Measurements from ENCODE around the gene IKBKG.
A peak's percentile ranks its signal among the peaks of the same experiment; 100 is the strongest.
"Not testable (repeated sequence)": the region's sequence is repeated elsewhere in the genome, so short reads cannot be mapped to it uniquely, and the experiment has no call there.

The IKBKG gene

DNA sequence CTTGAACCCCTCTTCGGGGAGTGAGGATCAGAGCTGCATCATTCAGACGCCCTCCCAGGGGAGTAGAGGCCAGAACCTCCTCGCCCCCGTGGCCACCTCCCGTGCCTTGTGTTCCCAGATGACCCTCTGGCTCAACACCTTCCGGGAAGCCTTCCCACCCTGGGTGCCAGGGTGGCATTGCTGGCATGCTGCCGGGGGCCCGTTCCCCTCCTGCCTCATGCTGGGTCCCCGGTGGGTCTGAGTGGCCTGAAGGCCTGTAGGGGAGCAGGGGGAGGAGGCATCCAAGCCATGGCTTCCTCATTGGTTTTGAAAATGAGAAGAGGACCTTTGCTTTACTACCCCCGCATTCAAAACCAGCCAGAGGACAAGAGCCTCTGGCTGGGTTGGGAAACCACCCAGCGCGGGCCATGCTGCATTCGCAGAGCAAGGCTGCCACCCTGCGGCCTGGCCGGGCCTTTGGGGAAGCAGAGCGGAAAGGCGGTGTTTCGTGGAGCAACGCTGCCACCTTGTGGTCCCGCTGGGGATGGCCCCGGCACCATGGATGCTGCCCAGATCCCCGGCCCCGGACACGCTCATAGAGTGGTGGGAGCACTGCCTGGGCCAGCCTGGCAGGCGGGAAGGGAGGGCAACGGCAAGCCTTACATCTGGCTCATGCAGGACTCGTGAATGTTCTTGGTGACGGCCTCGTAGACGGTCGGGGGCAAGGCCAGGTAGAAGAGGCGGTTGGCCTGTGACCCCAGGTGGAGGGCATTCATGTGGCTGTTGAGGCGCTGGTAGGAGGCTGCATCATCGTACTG, 12.7 kb upstream of the IKBKG start:
- Histone ChIP-seq H3K27me3 (replicated peaks in 2 of 5; ENCODE audit: control insufficient read depth in 4 of 5, insufficient read depth in 5 of 5, low read length in 4 of 5) (peaks cover 0 to 4% (median 0%) of the 10 kb centered on the region in 5 experiments), H3K36me3 (ENCODE audit: control insufficient read depth in 4 of 4, insufficient read depth in 4 of 4, low read length in 3 of 4) (peaks cover 0 to 44% (median 24%) of the 10 kb centered on the region in 4 experiments), H3K4me3 (ENCODE audit: control insufficient read depth in 1 of 7, extremely low read depth in 1 of 7, insufficient read depth in 4 of 7, low read depth in 2 of 7, low read length in 6 of 7) (no peak overlapping the region), H3K9me3 (ENCODE audit: control extremely low read depth in 1 of 5, control insufficient read depth in 4 of 5, insufficient read depth in 2 of 5, low read depth in 1 of 5, low read length in 4 of 5) (no peaks in the 10 kb centered on the region), H3K4me1 (ENCODE audit: control extremely low read depth in 1 of 4, control insufficient read depth in 4 of 4, insufficient read depth in 4 of 4, low read length in 3 of 4) (peaks cover 0 to 4% (median 0%) of the 10 kb centered on the region in 4 experiments), H3K27ac (ENCODE audit: insufficient read depth in 1 of 2, low read depth in 1 of 2, low read length in 2 of 2, poor library complexity in 1 of 2, severe bottlenecking in 2 of 2) (no peak overlapping the region)
- POLR2A ChIA-PET, result no interaction called here
- DNase-seq, result peak; percentile 73 to 93 (median 89)
- CTCF ChIA-PET, result interaction anchor here (0.7 to 2.8 kb wide), 8 partner anchors 11 to 230 kb away, joined by 3 to 19 read pairs (median 3); partner anchors contain the start of gene FLNA
- 38% methylated on average over 34 of the region's 34 CpGs for WGBS (ENCODE audit: insufficient coverage)

GRCh38 chrX:154535892-154536291, 11.5 kb upstream of the IKBKG start:
- DNase-seq, result no peak
- ChIA-PET POLR2A (no interaction called here), CTCF (interaction anchor here (0.7 to 2.8 kb wide), 4 partner anchors 46 to 231 kb away, joined by 3 to 19 read pairs (median 3); partner anchors contain the start of gene FLNA)
- 84% methylated on average over 9 of the region's 9 CpGs for WGBS (ENCODE audit: insufficient coverage)
- Histone ChIP-seq H3K27ac (ENCODE audit: insufficient read depth in 1 of 2, low read depth in 1 of 2, low read length in 2 of 2, poor library complexity in 1 of 2, severe bottlenecking in 2 of 2) (no peak overlapping the region), H3K36me3 (ENCODE audit: control insufficient read depth in 4 of 4, insufficient read depth in 4 of 4, low read length in 3 of 4) (peaks cover 0 to 38% (median 22%) of the 10 kb centered on the region in 4 experiments), H3K4me1 (ENCODE audit: control extremely low read depth in 1 of 4, control insufficient read depth in 4 of 4, insufficient read depth in 4 of 4, low read length in 3 of 4) (peaks cover 0 to 12% (median 5%) of the 10 kb centered on the region in 4 experiments), H3K9me3 (ENCODE audit: control extremely low read depth in 1 of 5, control insufficient read depth in 4 of 5, insufficient read depth in 2 of 5, low read depth in 1 of 5, low read length in 4 of 5) (no peaks in the 10 kb centered on the region), H3K27me3 (replicated peaks in 2 of 5; ENCODE audit: control insufficient read depth in 4 of 5, insufficient read depth in 5 of 5, low read length in 4 of 5) (peaks cover 0 to 4% (median 0%) of the 10 kb centered on the region in 5 experiments), H3K4me3 (ENCODE audit: control insufficient read depth in 1 of 7, extremely low read depth in 1 of 7, insufficient read depth in 4 of 7, low read depth in 2 of 7, low read length in 6 of 7) (no peak overlapping the region)

GRCh38 chrX:154539077-154539476, 8.3 kb upstream of the IKBKG start:
- Histone ChIP-seq H3K27me3 (replicated peaks in 2 of 5; ENCODE audit: control insufficient read depth in 4 of 5, insufficient read depth in 5 of 5, low read length in 4 of 5) (peaks cover 0 to 3% (median 0%) of the 10 kb centered on the region in 5 experiments), H3K36me3 (ENCODE audit: control insufficient read depth in 4 of 4, insufficient read depth in 4 of 4, low read length in 3 of 4) (peaks cover 0 to 21% (median 7%) of the 10 kb centered on the region in 4 experiments), H3K9me3 (ENCODE audit: control extremely low read depth in 1 of 5, control insufficient read depth in 4 of 5, insufficient read depth in 2 of 5, low read depth in 1 of 5, low read length in 4 of 5) (no peaks in the 10 kb centered on the region), H3K4me3 (ENCODE audit: control insufficient read depth in 1 of 7, extremely low read depth in 1 of 7, insufficient read depth in 4 of 7, low read depth in 2 of 7, low read length in 6 of 7) (no peak overlapping the region), H3K27ac (ENCODE audit: insufficient read depth in 1 of 2, low read depth in 1 of 2, low read length in 2 of 2, poor library complexity in 1 of 2, severe bottlenecking in 2 of 2) (no peak overlapping the region), H3K4me1 (ENCODE audit: control extremely low read depth in 1 of 4, control insufficient read depth in 4 of 4, insufficient read depth in 4 of 4, low read length in 3 of 4) (peaks cover 7 to 40% (median 35%) of the 10 kb centered on the region in 4 experiments)
- WGBS (ENCODE audit: insufficient coverage), result 94% methylated on average over 6 of the region's 8 CpGs
- DNase-seq, result no peak
- ChIA-PET POLR2A (no interaction called here), CTCF (interaction anchor here (0.6 to 1.2 kb wide), 2 partner anchors 40 to 166 kb away, joined by 3 to 4 read pairs; no protein-coding TSS in a partner anchor)

DNA sequence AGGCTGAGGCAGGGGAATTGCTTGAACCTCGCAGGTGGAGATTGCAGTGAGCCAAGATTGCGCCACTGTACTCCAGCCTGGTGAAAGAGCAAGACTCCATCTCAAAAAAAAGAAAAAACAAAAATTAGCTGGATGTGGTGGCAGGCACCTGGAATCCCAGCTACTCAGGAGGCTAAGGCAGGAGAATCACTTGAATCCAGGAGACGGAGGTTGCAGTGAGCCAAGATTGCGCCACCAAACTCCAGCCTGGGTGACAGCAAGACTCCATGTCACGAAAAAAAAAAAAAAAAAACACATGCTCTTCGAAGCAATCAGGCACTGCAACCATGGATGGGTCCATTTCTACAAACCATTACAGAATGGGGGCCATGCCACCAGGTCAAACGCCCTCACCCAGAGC, 7.1 kb upstream of the IKBKG start:
- H3K9me3 ChIP-seq (ENCODE audit: control extremely low read depth in 1 of 5, control insufficient read depth in 4 of 5, insufficient read depth in 2 of 5, low read depth in 1 of 5, low read length in 4 of 5); H3K4me3 ChIP-seq (ENCODE audit: control insufficient read depth in 1 of 7, extremely low read depth in 1 of 7, insufficient read depth in 4 of 7, low read depth in 2 of 7, low read length in 6 of 7); H3K27me3 ChIP-seq (replicated peaks in 2 of 5; ENCODE audit: control insufficient read depth in 4 of 5, insufficient read depth in 5 of 5, low read length in 4 of 5); H3K27ac ChIP-seq (ENCODE audit: insufficient read depth in 1 of 2, low read depth in 1 of 2, low read length in 2 of 2, poor library complexity in 1 of 2, severe bottlenecking in 2 of 2); POLR2A ChIA-PET; DNase-seq: not testable (repeated sequence)
- 86% methylated on average over 5 of the region's 7 CpGs for WGBS (ENCODE audit: insufficient coverage)
- CTCF ChIA-PET, result interaction anchor here (1.0 to 2.3 kb wide), 2 partner anchors 143 to 167 kb away, joined by 3 to 13 read pairs; partner anchors contain the start of gene FLNA
- Histone ChIP-seq H3K36me3 (ENCODE audit: control insufficient read depth in 4 of 4, insufficient read depth in 4 of 4, low read length in 3 of 4) (peaks cover 0 to 20% (median 4%) of the 10 kb centered on the region in 4 experiments), H3K4me1 (ENCODE audit: control extremely low read depth in 1 of 4, control insufficient read depth in 4 of 4, insufficient read depth in 4 of 4, low read length in 3 of 4) (peaks cover 7 to 48% (median 47%) of the 10 kb centered on the region in 4 experiments)

DNA sequence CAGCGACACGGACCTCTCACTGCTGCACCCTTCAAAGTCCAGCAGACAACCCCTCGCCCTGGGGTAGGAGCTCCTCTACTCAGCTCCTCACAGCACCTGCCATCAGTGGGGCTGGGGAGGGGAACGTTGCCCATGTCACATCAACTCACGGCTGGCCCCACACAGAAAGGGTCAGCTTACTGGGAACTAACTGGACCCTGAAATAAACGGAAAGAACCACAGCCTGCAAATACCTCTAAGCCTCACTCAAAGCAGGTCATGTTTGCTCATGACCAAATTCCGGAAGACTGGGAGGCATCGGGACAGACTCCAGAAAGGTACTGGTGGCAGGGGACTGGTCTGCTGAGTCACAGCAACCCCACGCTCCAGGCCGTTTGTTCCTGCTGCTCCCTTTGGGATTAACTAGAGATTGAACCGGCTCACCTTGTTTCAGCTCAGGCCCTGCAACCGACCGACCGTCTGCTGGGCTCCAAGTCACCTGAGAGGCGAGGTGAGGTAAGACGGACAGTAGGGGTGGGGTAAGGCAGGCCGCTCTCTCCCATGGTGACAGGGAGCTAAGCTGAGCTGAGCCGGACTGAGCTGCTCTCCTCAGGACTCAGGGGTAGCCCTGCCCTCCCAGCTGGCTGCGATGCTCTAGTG, 6.4 kb upstream of the IKBKG start:
- Histone ChIP-seq H3K4me3 (ENCODE audit: control insufficient read depth in 1 of 7, extremely low read depth in 1 of 7, insufficient read depth in 4 of 7, low read depth in 2 of 7, low read length in 6 of 7) (peak overlapping the region in 1 of 7 experiments; percentile 7), H3K27ac (ENCODE audit: insufficient read depth in 1 of 2, low read depth in 1 of 2, low read length in 2 of 2, poor library complexity in 1 of 2, severe bottlenecking in 2 of 2) (peak overlapping the region; percentile 15 to 82), H3K36me3 (ENCODE audit: control insufficient read depth in 4 of 4, insufficient read depth in 4 of 4, low read length in 3 of 4) (peaks cover 0 to 16% (median 1%) of the 10 kb centered on the region in 4 experiments), H3K4me1 (ENCODE audit: control extremely low read depth in 1 of 4, control insufficient read depth in 4 of 4, insufficient read depth in 4 of 4, low read length in 3 of 4) (peaks cover 7 to 53% (median 52%) of the 10 kb centered on the region in 4 experiments), H3K9me3 (ENCODE audit: control extremely low read depth in 1 of 5, control insufficient read depth in 4 of 5, insufficient read depth in 2 of 5, low read depth in 1 of 5, low read length in 4 of 5) (no peaks in the 10 kb centered on the region), H3K27me3 (replicated peaks in 2 of 5; ENCODE audit: control insufficient read depth in 4 of 5, insufficient read depth in 5 of 5, low read length in 4 of 5) (peaks cover 0 to 1% (median 0%) of the 10 kb centered on the region in 5 experiments)
- CTCF ChIA-PET, result interaction anchor here (1.0 to 2.3 kb wide), 4 partner anchors 9 to 167 kb away, joined by 3 to 13 read pairs (median 4); partner anchors contain the start of gene FLNA
- DNase-seq, result no peak
- POLR2A ChIA-PET, result no interaction called here
- WGBS (ENCODE audit: insufficient coverage), result 89% methylated on average over 19 of the region's 19 CpGs

DNA sequence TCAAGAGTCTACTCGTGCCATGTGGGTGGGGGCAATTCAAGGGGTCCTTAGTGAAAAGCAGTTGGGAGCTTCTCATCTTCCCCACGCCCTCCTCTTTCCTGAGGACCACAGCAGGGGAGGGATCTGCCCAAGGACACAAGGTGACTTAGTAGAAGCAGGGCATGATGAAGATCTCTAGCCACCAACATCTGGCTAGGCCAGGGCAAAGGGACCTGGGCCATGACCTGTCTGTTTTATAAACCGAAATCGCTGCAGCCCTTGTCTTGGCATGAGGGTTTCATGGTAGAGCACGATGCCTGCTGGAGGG, 5.9 kb upstream of the IKBKG start:
- Histone ChIP-seq H3K27me3 (replicated peaks in 2 of 5; ENCODE audit: control insufficient read depth in 4 of 5, insufficient read depth in 5 of 5, low read length in 4 of 5) (no peaks in the 10 kb centered on the region), H3K4me1 (ENCODE audit: control extremely low read depth in 1 of 4, control insufficient read depth in 4 of 4, insufficient read depth in 4 of 4, low read length in 3 of 4) (peaks cover 7 to 58% (median 57%) of the 10 kb centered on the region in 4 experiments), H3K27ac (ENCODE audit: insufficient read depth in 1 of 2, low read depth in 1 of 2, low read length in 2 of 2, poor library complexity in 1 of 2, severe bottlenecking in 2 of 2) (peak overlapping the region; percentile 15 to 82), H3K4me3 (ENCODE audit: control insufficient read depth in 1 of 7, extremely low read depth in 1 of 7, insufficient read depth in 4 of 7, low read depth in 2 of 7, low read length in 6 of 7) (peak overlapping the region in 2 of 7 experiments; percentile 7 to 42), H3K36me3 (ENCODE audit: control insufficient read depth in 4 of 4, insufficient read depth in 4 of 4, low read length in 3 of 4) (peaks cover 0 to 16% (median 1%) of the 10 kb centered on the region in 4 experiments), H3K9me3 (ENCODE audit: control extremely low read depth in 1 of 5, control insufficient read depth in 4 of 5, insufficient read depth in 2 of 5, low read depth in 1 of 5, low read length in 4 of 5) (no peaks in the 10 kb centered on the region)
- no peak for DNase-seq
- 59% methylated on average over 5 of the region's 5 CpGs for WGBS (ENCODE audit: insufficient coverage)
- CTCF ChIA-PET, result interaction anchor here (1.0 to 2.3 kb wide), 4 partner anchors 10 to 168 kb away, joined by 3 to 13 read pairs (median 4); partner anchors contain the start of gene FLNA
- POLR2A ChIA-PET, result interaction anchor here (0.6 kb wide), 1 partner anchor 118 kb away, joined by 3 read pairs; no protein-coding TSS in a partner anchor
